GM11168 (cell line): ENCODE results near the gene RNU6-7.

Experiments used
- in situ Hi-C: fragments of 300-500 bp; cut with MboI; formaldehyde crosslinking; loops from one replicate; pipeline ENCODE4 v1.12.0; 2022; ENCODE audit warnings: low sequenced_read_pairs; ENCODE audit not compliant: unreplicated experiment

The RNU6-7 gene

DNA sequence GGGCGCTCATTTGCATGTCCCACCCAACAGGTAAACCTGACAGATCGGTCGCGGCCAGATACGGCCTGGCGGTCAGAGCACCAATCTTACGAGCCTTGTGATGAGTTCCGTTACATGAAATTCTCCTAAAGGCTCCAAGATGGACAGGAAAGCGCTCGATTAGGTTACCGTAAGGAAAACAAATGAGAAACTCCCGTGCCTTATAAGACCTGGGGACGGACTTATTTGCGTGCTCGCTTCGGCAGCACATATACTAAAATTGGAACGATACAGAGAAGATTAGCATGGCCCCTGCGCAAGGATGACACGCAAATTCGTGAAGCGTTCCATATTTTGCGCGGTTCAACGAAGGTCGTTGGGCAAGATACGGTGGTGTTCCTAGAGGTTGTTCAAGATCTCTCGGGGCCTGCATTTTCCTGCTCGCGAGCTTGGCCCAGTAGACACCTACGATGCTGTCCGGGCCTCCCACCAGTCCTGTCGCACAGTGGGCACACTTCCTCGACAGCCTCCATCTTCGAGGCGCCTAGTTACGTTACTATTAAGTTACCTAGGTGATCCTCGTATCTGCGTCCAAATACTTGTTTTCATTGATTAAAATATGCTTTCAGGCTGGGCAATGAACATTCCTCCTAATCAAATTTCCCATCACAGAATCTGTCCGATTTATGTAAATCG is at the start of gene RNU6-7:
TSS of gene RNU6-7 (plus strand) at position 230 of the 675 bp plus-strand sequence.
- in situ Hi-C loops: no loop called here

DNA sequence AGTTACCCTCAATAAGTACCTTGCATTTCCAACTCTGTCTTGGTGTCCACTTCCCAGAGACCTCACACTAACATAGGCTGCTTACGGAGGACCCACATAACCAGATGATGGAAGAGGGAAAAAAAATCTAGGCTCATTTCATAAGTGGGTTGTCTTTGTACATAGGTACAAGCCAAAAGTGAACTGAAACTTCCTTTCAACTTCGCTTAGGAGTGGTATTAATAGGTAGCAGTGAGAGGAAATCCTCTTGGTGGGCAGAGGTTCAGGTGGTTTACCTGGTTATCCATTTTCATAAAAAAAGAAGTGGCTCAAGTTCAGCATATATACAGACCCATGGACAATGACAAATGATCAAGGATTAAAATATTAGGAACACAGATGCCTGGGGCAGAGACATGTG is 35.8 kb upstream of the RNU6-7 start:
- in situ Hi-C loops: no loop called here

DNA sequence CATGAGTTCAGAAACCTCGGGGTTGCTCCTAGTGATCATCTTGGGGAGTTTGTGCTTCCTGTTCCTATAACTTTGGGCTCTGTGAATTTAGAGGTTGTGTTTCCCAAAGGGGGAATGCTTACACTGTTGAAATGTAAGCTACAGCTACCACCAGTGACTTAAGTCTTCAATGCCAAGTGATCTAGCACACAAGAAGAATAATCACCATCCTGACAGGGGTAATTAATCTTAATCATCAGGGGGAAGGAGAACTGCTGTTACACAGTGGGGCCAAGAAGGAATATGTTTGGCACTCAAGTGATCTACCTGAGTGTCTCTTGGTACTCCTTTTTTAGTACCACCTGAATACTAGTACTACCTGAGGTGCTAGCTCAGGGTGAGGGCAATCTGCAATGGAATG is 34.9 kb upstream of the RNU6-7 start:
- in situ Hi-C loops: no loop called here

DNA sequence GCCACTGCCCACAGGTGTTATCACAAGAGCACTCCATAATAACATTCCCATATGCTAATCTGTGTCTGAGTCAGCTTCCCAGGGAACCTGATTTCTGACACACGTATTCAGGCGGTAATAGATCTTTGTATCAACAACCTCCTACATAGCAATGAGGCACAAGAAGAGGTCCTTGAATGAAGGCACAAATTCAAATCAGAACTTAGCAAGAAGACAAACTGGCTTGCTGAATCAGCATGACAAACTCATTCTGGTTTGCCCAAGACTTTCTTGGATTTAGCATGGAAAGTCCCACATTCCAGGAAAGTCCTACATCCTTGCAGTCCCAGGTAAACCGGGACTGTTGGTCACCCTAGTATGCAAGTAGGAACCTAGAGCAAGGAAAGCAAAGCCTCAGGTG is 33.9 kb upstream of the RNU6-7 start:
- in situ Hi-C loops: no loop called here

DNA sequence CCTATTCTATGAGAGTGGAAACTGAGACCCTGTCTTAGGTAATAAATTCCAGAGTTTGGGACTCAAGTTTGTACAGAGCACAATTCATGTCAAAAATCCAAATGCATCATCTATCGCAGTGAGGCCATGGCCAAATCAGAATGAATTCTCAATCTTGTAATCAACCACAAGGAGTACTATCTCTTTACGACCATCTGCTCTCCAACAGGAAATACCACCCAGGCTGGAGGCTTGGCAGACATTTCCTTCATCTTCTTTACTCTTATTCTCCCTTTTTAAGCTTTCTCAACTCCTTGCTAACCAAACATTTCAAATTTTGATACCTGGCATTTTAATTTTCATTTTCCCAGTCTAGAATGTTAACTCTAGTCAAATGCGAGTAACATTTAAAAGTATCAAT is 32.7 kb upstream of the RNU6-7 start:
- in situ Hi-C loops: no loop called here

DNA sequence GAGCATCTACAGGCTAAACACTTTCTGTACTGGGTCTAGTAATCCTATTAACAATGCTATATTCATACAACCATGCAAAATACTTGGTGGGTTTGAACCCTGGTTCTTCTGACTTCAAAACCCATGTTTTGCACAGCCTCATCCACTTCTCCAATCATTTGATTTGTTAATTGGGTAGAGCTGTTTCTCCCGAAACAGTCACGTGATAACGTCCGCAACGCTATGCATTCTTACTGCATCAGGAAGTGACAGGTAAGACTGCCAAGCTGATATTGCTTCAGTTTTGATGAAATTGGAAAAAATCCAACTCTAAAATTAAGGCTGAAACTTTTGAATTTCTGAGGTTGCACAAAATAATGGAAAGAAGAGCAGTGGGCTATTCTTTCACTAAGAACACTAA is 30.4 kb upstream of the RNU6-7 start:
- in situ Hi-C loops: no loop called here

DNA sequence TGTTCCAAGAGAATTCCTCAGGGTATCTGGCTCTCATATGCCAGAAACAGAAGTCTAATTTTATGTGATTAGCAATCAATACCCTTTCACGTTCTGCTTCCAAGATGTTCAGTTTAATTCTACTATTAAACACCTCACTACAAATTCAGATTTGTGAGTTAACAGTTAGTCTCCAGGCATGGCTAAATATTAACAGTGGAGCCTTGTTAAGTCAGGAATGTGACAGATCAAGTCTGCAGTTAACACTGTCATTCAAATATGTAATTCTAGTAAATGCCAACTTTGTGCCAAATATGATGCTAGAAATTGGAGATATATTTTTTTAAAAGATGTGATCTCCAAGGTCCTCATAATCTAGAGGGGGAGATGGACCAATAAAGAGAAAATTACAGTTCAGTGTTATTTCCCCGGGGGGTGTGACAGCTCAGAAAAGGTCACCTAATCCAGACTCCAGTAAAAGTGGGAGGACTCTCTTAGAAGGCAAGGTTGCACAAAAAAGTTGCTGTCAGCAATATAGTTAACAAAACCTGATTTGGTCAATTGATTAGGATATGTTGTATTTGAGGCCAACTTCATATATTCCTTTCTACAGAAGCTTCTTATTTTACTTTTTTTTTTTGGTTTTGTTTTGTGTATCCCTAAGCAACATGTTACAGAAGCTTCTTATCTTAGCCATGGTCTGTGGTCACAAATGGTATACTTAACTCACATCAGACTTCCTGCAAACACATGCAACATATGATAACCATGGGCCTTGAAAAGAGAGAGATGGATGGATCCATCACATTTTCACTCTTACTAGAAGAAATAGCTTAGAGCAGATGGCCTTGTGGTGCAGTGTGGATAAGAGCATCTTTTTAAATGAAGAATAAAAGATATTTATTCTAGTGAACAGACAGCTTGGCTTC is 18.4 kb upstream of the RNU6-7 start:
- in situ Hi-C loops: no loop called here

DNA sequence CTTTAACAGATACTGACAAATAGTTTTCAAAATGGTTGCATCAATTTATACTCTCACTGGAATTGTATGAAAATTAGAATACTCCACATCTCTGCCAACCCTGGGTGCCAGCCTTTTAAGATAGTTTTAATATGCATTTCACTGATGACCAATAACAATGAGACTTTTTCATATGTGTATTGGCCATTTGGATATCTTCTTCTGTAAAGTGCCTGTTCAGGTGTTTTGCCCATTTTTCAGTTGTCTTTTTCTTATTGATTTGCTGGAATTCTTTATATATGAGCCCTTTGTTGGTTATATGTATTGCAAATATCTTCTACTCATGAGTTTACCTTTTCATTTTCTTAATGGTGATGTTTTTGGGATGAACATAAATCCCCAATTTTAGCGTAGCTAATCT is 16.7 kb upstream of the RNU6-7 start:
- in situ Hi-C loops: no loop called here

DNA sequence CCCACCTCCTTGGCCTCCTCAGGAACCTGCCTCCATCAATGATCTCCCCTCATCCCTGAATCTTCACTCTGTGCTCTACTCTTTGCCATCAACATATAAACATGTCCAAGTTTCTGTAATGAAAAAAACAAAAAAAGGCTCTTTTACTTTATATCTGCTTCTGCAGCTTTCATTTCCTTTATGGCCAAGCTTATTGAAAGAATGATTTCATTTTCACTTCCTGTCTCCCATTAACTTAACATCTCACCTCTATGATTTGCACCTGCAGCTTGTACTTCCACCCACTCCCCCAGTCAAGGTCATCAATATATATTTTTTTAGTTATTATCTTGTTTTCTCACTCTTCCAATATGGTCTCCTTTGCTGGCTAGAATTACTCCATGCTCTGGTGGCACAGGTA is 15.6 kb upstream of the RNU6-7 start:
- in situ Hi-C loops: no loop called here

DNA sequence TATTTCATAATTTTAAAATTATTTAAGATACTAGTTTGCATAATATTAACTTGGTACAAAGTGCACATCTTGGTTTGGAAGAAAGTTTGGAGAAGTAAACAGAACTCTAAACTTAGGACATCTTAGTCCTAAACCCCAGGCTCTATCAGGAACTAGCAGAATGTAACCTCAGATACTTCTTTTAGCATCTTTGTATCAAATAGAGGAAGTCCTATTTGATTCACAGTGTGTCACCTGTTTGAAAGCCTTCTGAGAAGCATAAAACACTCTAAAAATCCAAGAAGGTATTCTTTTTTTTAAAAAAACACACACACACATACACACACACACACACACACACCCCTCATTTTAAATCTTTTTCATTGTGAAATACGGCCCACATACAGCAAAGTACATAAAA is 12.0 kb upstream of the RNU6-7 start:
- in situ Hi-C loops: no loop called here

DNA sequence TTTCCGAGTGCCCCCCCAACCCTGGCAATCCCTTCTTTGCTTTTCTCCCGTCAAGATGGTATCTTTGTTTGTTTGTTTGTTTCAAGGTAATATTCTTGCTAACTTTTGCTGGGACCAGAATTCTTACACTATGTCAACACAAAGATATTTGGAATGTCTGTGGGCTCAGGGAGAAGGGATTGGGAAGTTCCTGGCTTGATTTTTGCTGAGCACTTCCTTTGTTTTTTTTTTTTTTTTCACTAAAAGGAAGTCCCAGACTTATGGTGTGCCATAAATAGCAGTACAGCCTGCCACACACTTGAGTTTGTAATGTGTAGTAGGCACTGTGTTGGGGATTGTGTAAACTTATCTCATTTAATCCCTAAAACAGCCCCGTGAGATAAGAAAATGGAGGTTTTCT is 11.2 kb upstream of the RNU6-7 start:
- in situ Hi-C loops: no loop called here

DNA sequence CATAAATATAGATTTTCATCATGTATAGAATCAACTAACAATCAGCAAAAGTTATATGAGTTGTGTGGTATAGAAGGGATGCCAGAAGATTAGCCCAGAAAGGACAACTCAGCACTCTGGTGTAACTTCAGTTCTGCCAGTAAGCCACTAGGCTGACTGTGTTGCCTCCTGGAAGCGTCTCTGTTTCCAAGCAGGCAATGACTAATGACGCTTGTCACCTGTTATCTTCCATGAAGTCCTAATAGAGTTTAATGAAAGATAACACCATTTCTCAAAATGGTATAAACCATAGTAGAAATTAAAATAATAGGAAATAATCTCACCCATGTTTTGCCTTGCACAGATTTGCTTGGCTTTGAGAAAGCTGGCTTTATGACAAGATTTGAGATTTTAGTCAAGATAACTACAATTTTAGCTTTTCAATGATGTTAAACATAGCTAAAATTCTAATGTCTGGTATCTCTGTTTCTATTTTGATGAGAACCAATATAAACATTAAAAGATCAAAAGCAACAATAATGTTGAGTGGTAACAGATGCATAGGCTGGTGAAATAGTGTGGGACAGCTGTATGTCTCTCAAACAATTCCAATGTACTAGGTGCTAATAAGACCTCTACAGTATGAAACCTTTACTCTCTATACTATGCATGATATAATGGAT is 9.0 kb upstream of the RNU6-7 start:
- in situ Hi-C loops: no loop called here

DNA sequence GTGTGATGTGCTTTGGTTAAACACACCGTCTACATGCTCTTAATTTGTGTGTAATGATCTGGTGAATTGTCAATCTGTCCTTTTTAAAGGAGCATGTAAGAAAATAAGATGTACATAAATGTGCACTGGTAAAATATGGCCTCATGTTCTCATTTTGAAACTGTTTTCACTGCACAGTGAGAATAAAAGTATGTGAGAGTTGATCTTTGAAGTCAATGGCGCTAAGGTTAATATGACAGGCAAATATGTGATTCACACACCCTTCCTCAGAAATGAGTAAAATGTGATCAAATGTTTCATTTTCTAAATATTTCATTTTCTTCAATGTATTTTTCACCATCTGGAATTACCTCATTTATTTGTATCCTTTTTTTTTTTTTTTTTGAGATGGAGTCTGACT is 8.3 kb upstream of the RNU6-7 start:
- in situ Hi-C loops: no loop called here

DNA sequence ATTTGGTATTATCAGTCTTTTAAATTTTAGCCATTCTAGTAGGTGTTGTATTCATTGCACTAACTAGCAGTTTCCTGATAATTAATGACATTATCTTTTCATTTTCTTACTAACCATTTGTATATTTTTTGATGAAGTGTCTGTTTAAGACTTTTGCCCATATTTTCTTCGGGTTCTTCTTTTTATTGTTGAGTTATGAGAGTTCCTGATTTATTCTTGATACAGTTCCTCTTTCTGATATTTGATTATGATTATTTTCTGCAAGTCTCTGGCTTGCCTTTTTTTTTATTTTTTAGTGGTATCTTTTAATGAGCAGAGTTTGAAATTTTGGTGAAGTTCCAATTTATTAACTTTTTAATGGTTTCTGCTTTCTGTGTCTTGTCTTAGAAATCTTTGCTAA is 6.2 kb upstream of the RNU6-7 start:
- in situ Hi-C loops: loop anchor here (5.0 kb wide), 1 partner anchor 113 kb away; no protein-coding TSS in a partner anchor

DNA sequence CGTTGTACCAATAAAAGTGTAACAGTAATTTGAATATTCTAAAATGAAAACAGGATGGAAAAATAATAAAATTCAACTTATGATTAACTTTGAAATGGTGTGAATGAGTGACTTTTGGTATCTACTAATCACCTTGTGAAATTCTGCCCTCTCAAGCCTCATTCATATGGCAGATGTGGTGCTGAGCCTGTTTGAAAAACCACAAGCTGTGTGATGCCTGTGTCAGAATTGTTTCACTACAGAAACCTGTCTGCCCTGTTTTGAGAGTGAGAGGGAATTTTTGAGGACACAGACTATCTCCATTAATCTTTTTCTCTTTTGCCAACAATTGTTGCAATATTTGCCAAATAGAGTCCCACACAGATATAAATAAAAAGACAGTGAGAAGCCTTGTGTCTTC is 3.9 kb upstream of the RNU6-7 start:
- in situ Hi-C loops: loop anchor here (5.0 kb wide), 1 partner anchor 116 kb away; no protein-coding TSS in a partner anchor

DNA sequence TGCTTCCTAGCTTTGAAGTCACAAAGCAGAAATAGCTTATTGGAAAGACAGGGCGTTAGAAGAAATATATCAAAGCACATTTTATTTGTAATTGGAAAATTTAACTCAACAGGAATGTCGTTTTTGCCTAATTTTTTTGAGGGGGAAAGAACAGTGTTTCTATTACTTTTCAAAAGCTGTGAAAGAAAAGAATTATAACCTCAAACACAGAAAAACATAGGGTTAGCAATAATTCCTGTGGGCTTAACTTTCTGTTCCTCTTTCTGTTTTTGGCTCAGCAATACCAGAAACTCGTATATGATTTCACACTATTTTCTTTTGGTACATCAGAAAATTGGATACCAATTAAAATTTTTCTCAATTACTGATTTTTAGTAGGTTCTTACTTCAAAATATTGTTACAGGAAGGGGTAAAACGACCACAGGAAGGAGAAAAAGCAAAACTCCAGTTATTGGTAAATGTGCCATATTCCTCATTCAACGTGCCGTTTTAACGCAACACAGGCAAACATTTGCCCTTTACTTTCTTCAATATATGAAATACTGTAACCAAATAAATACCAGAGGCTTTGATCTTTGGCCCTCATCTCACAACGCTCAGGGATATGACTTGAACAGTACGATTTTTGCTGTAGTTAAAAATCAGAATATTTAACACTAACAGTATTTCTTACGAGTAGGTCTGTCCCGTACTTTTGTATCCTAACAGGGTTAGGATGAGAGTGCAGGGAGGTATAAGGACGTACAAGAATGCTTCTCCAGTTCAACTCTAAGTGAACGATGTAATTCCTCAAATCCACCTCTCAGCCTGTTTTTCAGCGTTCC is 1.3 kb upstream of the RNU6-7 start:
- in situ Hi-C loops: no loop called here

DNA sequence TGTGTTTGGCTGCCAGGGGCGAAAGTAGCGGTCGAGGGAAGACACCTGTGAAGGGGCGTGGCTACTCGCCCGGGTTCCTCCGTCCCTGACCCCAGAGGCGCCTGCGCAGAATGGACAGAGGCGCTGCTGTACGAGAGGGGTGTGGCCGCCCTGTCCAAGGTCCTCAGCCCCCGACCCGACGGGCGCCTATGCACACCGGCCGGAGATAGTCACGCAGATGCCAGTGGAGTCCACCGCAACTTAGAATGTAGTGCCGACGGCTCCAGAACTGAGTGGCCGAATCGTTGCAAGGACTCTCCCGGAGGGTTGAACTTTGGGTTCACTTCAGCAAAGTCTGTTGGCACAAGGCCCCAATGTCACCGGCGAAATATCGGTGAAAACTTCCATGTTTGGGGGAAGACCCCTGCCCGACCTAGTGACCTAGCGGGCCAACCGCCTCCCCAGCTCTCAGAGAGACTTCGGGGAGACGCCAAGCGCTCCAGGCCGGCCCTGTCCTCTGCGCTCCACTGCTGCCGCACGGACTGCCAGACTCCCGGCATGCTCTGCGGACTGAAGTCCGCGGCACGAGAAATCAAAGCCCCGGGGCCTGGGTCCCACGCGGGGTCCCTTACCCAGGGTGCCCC is 541 bp upstream of the RNU6-7 start:
- in situ Hi-C loops: no loop called here

DNA sequence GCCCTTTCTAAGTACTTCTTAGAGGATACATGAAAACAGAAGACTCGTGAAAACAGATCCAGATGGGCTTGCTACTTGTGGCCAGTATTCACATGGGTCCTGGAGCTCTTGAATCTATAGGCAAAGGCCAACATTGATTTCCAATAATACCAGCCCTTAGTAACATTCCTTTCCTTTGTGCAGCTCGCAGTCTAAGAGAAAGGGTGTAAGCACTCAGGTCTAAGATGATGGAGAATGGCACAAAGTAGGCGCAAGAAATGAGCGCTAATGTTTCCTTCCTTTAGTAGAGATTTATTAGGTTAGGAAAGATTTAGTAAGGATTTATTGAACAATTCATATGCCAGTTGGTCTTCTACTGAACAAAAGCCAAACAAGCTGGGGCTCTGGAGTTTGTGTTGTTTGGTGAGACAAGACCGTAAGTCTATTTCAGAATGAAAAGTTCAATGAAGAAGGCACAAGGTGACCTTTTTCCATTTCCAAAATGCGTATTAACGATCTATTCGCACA is 699 bp downstream of the RNU6-7 start:
- in situ Hi-C loops: no loop called here

DNA sequence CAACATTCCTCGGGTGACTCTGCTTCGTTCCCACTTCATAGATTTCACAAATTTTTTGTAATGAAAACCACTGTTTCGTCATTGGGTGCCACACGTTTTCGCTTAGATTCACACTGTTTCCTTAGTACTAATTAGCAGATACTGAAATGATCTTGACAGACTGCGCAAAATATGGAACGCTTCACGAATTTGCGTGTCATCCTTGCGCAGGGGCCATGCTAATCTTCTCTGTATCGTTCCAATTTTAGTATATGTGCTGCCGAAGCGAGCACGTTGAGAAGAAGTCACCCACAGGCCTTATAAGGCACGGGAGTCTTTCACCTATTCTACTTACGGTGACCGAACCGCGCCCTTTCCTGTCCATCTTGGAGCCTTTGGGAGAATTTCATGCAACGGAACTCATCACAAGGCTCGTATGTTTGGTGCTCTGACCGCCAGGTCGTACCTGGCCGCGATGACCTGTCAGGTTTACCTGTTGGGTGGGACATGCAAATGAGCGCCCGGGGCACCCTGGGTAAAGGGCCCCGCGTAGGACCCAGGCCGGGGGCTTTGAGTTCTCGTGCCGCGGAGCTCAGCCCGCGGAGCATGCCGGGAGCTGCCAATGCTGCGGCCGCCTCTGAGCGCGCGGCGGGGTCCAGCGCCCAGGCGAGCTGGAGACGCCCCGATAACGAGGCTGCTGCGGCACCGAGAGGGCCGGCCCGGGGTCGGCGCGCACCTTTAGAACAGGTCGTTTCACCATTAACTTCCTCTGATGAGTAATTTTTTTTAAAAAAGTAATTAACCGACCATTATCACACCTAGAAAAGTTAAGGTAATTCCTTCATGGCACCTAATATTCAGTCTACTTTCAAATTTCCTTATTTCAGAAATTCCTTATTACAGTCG is 1.4 kb downstream of the RNU6-7 start, which contains the start of gene RNU6-8:
TSS of gene RNU6-8 (minus strand) at position 272 of the 885 bp plus-strand sequence.
- in situ Hi-C loops: no loop called here
